Immature natural killer cell (primary cell): ENCODE data around the gene ULK2. TPM values are rescaled to one million over a fixed set of nuclear protein-coding genes. Genes with fewer than 3 reads are reported as not detected.
"Not testable (repeated sequence)": the region's sequence is repeated elsewhere in the genome, so short reads cannot be mapped to it uniquely, and the experiment has no call there.

ENCODE experiments used
- DNase-seq, 3 donors: peaks; one replicate each; pipeline ENCODE4 v3.0.0; 2022; ENCODE audit warnings: mixed read lengths in 1 of 3
- H3K27ac Mint-ChIP-seq, 6 donors: one replicate each; pipeline ENCODE4 v1.8.0; 2020; ENCODE audit warnings: mixed read lengths in 6 of 6, mild to moderate bottlenecking in 5 of 6, inconsistent platforms in 4 of 6, moderate library complexity in 3 of 6
- H3K27me3 Mint-ChIP-seq, 3 donors: one replicate each; pipeline ENCODE4 v1.8.0; 2020 to 2021; ENCODE audit warnings: low read depth in 3 of 3, mild to moderate bottlenecking in 3 of 3, mixed read lengths in 3 of 3, moderate library complexity in 3 of 3, inconsistent platforms in 1 of 3
- H3K36me3 Mint-ChIP-seq, 3 donors: one replicate each; pipeline ENCODE4 v1.8.0; 2020; ENCODE audit warnings: mixed read lengths in 3 of 3, inconsistent platforms in 2 of 3, mild to moderate bottlenecking in 2 of 3
- H3K4me1 Mint-ChIP-seq, 2 donors: one replicate each; pipeline ENCODE4 v1.8.0; 2020; ENCODE audit warnings: inconsistent platforms in 2 of 2, mild to moderate bottlenecking in 2 of 2, mixed read lengths in 2 of 2, moderate library complexity in 1 of 2
- H3K4me3 Mint-ChIP-seq, 5 donors: one replicate each; pipeline ENCODE4 v1.8.0; 2020; ENCODE audit warnings: mild to moderate bottlenecking in 5 of 5, mixed read lengths in 5 of 5, inconsistent platforms in 3 of 5, moderate library complexity in 3 of 5
- H3K9me3 Mint-ChIP-seq, 6 donors: one replicate each; pipeline ENCODE4 v1.8.0; 2020; ENCODE audit warnings: mild to moderate bottlenecking in 6 of 6, mixed read lengths in 6 of 6, inconsistent platforms in 4 of 6, moderate library complexity in 3 of 6
- polyA plus RNA-seq, 3 donors: library from polyadenylated mRNA; unstranded; fragments of 300-500 nt; fragmentation: Illumina TruSeq; gene quantifications; one replicate each; pipeline ENCODE4 v1.2.3, GENCODE V29; 2021

ULK2 gene
- polyA plus RNA-seq, 3 donors from 2014 or later: 6.5 to 13.4 (median 10.6) TPM

- Mint-ChIP-seq H3K4me1 (no peaks in the 10 kb centered on the region), H3K27me3 (no peaks in the 10 kb centered on the region), H3K4me3 (no peak overlapping the region), H3K9me3 (no peaks in the 10 kb centered on the region), H3K27ac (no peak overlapping the region), H3K36me3 (no peaks in the 10 kb centered on the region)
- DNase-seq: no peak
Observed at GRCh38 chr17:19886116-19886515, 18.4 kb upstream of the ULK2 start.

DNA sequence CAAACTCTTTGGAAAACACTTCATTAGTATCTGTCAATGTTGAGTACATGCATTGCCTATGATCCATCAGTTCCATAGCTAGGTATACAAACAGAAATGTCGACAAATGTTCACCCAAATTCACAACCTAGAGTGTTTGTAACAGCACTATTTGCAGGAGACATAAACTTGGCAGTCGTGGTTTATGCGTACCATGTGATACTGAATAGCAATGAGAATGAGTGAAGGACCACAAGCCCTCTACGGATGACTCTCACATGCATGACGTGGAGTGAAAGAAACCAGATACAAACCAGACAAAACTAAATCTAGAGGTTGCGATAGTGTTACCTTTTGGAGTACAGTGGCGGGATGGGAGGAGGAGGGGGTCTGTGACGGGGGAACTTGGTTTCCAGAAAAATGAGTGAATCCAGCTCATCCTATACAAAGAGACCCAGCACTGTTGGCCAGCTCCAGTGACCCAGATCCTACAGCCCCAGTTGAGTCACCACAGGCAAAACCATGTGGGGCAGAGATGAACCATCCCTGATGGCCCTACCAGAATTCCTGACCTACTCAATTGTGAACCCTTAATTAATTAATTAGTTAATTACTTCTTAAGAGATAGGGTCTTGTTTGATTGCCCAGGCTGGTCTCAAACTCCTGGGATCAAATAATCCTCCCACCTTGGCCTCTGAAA, 15.9 kb upstream of the ULK2 start:
- Mint-ChIP-seq H3K27ac (no peak overlapping the region), H3K9me3 (no peaks in the 10 kb centered on the region), H3K36me3 (no peaks in the 10 kb centered on the region), H3K4me1 (peaks cover 0 to 3% of the 10 kb centered on the region in 2 donors), H3K4me3 (no peak overlapping the region), H3K27me3 (no peaks in the 10 kb centered on the region)
- no peak for DNase-seq

DNA sequence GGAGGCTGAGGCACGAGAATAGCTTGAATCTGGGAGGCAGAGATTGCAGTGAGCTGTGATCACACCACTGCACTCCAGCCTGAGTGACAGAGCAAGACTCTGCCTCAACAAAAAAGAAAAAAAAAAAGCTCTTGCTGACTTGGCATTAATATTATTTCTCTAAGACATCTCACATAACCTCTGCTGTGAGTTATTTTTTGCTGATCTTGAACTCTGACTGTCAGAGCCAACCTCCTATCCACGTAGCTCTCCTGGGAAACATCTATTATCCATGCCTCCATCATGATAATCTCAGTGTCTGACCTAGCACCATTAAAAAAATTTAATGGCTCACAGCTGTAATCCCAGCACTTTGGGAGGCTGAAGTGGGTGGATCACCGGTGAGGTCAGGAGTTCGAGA, 12.7 kb upstream of the ULK2 start:
- Mint-ChIP-seq H3K27ac (no peak overlapping the region), H3K36me3 (no peaks in the 10 kb centered on the region), H3K4me1 (peaks cover 26 to 27% of the 10 kb centered on the region in 2 donors), H3K4me3 (no peak overlapping the region), H3K27me3 (no peaks in the 10 kb centered on the region), H3K9me3 (no peaks in the 10 kb centered on the region)
- DNase-seq: no peak

GRCh38 chr17:19877364-19877945, 9.7 kb upstream of the ULK2 start:
- Mint-ChIP-seq H3K4me1 (peaks cover 26 to 27% of the 10 kb centered on the region in 2 donors), H3K36me3 (no peaks in the 10 kb centered on the region), H3K9me3 (no peaks in the 10 kb centered on the region), H3K27ac (peak overlapping the region; percentile 69 to 92 (median 89)), H3K4me3 (peak overlapping the region; percentile 18 to 89 (median 81)), H3K27me3 (no peaks in the 10 kb centered on the region)
- no peak for DNase-seq

DNA sequence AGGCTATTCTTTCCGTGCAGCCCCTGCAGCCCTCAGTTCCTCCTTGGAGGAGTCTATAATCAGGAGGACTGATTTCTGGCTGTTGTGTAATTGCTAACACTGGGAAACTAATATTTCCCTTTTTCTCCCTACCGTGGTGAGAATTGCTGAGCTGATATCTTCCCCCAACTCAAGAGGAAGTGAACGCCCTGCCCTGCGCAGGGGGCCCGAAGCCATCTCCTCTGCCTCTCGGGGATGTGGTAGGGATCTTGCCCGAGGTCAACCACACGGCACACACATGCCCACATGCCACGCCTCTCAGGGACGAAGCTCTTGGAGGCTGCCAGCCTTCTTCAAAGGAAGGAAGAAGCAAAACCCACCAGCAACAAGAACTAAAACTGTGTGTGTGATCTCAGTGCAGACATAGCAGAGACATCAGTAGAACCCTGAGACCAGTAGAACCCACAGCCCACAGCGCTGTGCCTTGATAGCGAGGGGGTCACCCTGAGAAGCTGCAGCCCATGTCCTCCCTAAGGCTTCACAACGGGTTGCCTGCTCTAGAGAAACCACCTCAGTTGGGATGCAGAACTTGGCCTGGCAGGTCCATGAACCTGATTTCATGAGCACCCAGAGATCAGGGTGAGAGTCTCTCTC, 8.9 kb upstream of the ULK2 start:
- Mint-ChIP-seq H3K4me1 (peaks cover 26 to 27% of the 10 kb centered on the region in 2 donors), H3K9me3 (no peaks in the 10 kb centered on the region), H3K27ac (peak overlapping the region; percentile 71 to 92 (median 89)), H3K36me3 (no peaks in the 10 kb centered on the region), H3K27me3 (no peaks in the 10 kb centered on the region), H3K4me3 (peak overlapping the region; percentile 68 to 89 (median 81))
- peak; percentile 41 to 51 (median 49) for DNase-seq

DNA sequence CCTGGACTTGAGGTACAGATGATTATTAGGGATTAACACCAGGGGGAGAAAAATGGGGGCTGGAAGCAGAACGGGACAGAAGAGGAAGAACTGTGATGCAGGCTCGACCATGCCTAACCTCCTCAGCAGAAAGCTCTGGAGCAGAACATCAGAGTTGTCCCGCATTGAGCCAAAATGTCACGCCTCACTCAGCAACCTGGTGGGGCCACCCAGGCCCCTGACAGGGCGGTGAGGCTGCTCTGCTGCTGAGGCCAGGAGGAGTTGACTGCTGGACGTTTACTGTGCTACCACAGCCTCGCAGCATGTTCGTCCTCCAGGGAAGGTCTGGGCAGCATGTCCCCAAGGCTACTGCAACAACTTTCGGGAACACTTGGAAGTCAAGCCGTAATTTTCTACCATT, 6.5 kb upstream of the ULK2 start:
- H3K36me3 Mint-ChIP-seq: no peaks in the 10 kb centered on the region
- DNase-seq: no peak
- no peaks in the 10 kb centered on the region for H3K27me3 Mint-ChIP-seq
- H3K4me3 Mint-ChIP-seq: no peak overlapping the region
- peaks cover 26 to 27% of the 10 kb centered on the region in 2 donors for H3K4me1 Mint-ChIP-seq
- H3K27ac Mint-ChIP-seq: peak overlapping the region in 2 of 6 donors; percentile 25 to 78
- no peaks in the 10 kb centered on the region for H3K9me3 Mint-ChIP-seq

- no peaks in the 10 kb centered on the region for H3K36me3 Mint-ChIP-seq
- H3K27me3 Mint-ChIP-seq: peaks cover 0 to 4% (median 0%) of the 10 kb centered on the region in 3 donors
- no peak overlapping the region for H3K4me3 Mint-ChIP-seq
- peak overlapping the region in 2 of 6 donors; percentile 36 to 70 for H3K27ac Mint-ChIP-seq
- H3K4me1 Mint-ChIP-seq: peaks cover 24 to 27% of the 10 kb centered on the region in 2 donors
- DNase-seq: no peak
- H3K9me3 Mint-ChIP-seq: no peaks in the 10 kb centered on the region
Observed at GRCh38 chr17:19873346-19873745, 5.6 kb upstream of the ULK2 start.

DNA sequence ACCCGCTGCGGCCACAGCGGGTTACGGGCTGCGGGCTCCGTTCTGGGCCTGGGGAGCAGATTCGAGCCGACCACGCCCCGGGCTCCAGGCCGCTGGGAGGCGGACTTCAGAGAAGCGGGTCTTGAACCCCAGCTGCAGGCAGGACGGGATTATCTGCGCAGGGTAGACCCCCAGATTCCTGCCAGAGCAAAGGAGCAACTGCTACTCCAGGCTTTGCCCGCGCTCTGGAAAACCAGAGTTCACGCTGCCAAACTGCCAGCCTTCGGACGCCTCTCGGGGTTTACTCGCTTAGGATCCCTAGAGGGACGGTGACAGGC, 301 bp upstream of the ULK2 start:
- H3K4me3 Mint-ChIP-seq: peak overlapping the region; percentile 65 to 80 (median 74)

GRCh38 chr17:19867079-19867328, 732 bp downstream of the ULK2 start:
- Mint-ChIP-seq H3K4me3 (peak overlapping the region; percentile 85 to 88 (median 86)), H3K27me3 (peaks cover 3 to 4% (median 4%) of the 10 kb centered on the region in 3 donors), H3K36me3 (peaks cover 0 to 11% (median 4%) of the 10 kb centered on the region in 3 donors), H3K4me1 (peaks cover 11 to 19% of the 10 kb centered on the region in 2 donors), H3K9me3 (no peaks in the 10 kb centered on the region), H3K27ac (peak overlapping the region; percentile 44 to 79 (median 74))
- peak; percentile 41 to 51 (median 47) for DNase-seq

More for the DNA sequence above, 301 bp upstream of the ULK2 start:
- DNase-seq: no peak
- Mint-ChIP-seq H3K4me1 (peaks cover 11 to 19% of the 10 kb centered on the region in 2 donors), H3K27me3 (peaks cover 3 to 4% (median 4%) of the 10 kb centered on the region in 3 donors), H3K36me3 (peaks cover 0 to 6% (median 4%) of the 10 kb centered on the region in 3 donors), H3K9me3 (no peaks in the 10 kb centered on the region), H3K27ac (peak overlapping the region in 2 of 6 donors; percentile 11 to 44)

DNA sequence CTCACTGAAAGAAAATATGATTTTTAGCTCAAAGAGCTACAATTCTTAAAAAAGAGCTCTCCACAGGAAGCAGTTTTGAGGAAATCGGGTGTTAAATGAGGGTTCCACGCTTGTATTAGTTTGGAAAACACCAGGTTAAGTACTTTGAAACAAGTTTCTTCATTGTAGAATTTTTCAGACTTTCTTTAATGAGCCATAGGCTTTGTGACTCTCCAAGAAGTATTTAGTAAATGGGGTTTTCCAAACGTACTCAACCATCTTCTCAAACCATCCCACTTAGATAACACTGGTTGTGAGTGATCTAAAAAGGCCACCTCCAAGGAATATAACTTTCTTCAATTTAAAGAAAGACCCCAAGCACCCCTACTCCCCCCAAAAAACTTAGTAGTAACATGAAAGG, 2.7 kb downstream of the ULK2 start:
- Mint-ChIP-seq H3K4me1 (peaks cover 11 to 19% of the 10 kb centered on the region in 2 donors), H3K27me3 (peaks cover 3 to 4% (median 4%) of the 10 kb centered on the region in 3 donors), H3K4me3 (peak overlapping the region in 3 of 5 donors; percentile 15 to 74 (median 65)), H3K36me3 (peaks cover 0 to 15% (median 4%) of the 10 kb centered on the region in 3 donors), H3K27ac (peak overlapping the region in 1 of 6 donors; percentile 36), H3K9me3 (no peaks in the 10 kb centered on the region)
- no peak for DNase-seq

DNA sequence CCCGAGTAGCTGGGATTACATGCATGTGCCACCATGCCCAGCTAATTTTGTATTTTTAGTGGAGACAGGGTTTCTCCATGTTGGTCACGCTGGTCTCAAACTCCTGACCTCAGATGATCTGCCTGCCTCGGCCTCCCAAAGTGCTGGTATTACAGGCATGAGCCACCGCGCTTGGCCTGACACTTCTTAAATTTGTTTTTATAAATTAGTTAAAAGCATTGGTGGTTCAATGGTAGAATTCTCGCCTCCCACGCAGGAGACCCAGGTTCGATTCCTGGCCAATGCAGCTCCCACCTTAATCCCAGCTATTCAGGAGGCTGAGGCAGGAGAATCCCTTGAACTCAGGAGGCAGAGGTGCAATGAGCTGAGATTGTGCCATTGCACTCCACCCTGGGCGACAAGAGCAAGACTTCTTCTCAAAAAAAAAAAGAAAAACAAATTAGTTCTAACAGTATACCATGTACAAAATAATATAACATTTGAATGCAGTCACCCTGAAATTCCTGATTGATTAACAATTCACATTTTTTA, 7.0 kb downstream of the ULK2 start:
- not testable (repeated sequence) for H3K27ac Mint-ChIP-seq, H3K9me3 Mint-ChIP-seq, H3K4me3 Mint-ChIP-seq, H3K27me3 Mint-ChIP-seq, DNase-seq, H3K4me1 Mint-ChIP-seq
- H3K36me3 Mint-ChIP-seq: peaks cover 4 to 23% (median 13%) of the 10 kb centered on the region in 3 donors

DNA sequence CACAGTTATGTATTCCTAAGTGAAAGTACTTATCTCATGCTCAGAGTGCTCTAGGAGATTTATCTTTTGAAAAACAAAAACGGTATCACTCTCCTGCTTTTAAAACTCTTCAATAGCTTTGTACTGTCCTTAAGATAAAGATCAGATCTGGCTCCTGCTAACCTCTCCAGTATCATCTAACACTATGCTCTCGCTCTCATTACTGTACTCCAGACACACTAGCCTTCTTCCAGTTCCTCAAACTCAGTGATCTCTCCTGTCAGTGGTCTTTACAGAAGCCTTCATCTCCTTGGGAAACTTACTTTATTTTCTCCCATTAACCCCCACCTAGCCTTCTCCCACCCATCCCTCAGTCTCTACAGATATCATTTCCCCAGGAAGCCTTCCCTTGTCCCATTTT, 10.1 kb downstream of the ULK2 start:
- H3K36me3 Mint-ChIP-seq: peaks cover 7 to 20% (median 16%) of the 10 kb centered on the region in 3 donors
- DNase-seq: no peak
- H3K27me3 Mint-ChIP-seq: no peaks in the 10 kb centered on the region
- H3K4me3 Mint-ChIP-seq: no peak overlapping the region
- no peaks in the 10 kb centered on the region for H3K4me1 Mint-ChIP-seq
- no peaks in the 10 kb centered on the region for H3K9me3 Mint-ChIP-seq
- H3K27ac Mint-ChIP-seq: peak overlapping the region in 2 of 6 donors; percentile 16 to 51

DNA sequence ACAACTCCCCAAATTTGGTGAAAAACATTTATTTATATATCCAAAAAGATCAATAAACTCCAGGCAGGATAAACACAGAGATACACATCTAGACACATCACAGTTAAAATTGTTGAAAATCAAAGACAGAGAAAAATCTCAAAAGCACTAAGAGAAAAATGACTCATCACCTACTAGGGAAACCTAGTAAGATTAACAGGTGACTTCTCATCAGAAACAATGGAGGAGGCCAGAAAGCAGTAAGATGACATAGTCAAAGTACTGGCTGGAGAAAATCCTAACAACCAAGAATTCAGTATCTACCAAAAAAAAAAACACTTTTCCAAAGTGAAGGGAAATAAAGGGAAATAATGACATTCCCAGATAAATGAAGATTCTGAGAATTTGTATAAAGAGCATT, 33.8 kb downstream of the ULK2 start:
- Mint-ChIP-seq H3K27ac (no peak overlapping the region), H3K4me1 (peaks cover 3 to 5% of the 10 kb centered on the region in 2 donors), H3K4me3 (no peak overlapping the region), H3K36me3 (peaks cover 19 to 42% (median 31%) of the 10 kb centered on the region in 3 donors), H3K9me3 (peaks cover 0 to 2% (median 0%) of the 10 kb centered on the region in 6 donors), H3K27me3 (peaks cover 0 to 1% (median 1%) of the 10 kb centered on the region in 3 donors)
- no peak for DNase-seq

- peaks cover 23 to 35% (median 31%) of the 10 kb centered on the region in 3 donors for H3K36me3 Mint-ChIP-seq
- H3K27me3 Mint-ChIP-seq: peaks cover 0 to 1% (median 1%) of the 10 kb centered on the region in 3 donors
- no peak overlapping the region for H3K4me3 Mint-ChIP-seq
- peaks cover 0 to 2% (median 0%) of the 10 kb centered on the region in 6 donors for H3K9me3 Mint-ChIP-seq
- no peak for DNase-seq
- H3K27ac Mint-ChIP-seq: no peak overlapping the region
- peaks cover 3 to 5% of the 10 kb centered on the region in 2 donors for H3K4me1 Mint-ChIP-seq
Observed at GRCh38 chr17:19830061-19830460, 37.7 kb downstream of the ULK2 start.
